Measurements from ENCODE around the gene CAMSAP1. TPM values are rescaled to one million over a fixed set of nuclear protein-coding genes. Genes with fewer than 3 reads are reported as not detected.
"Not testable (repeated sequence)": the region's sequence is repeated elsewhere in the genome, so short reads cannot be mapped to it uniquely, and the experiment has no call there.

Gene CAMSAP1
- 24.5 TPM for polyA plus RNA-seq (ENCODE audit: insufficient read length)

DNA sequence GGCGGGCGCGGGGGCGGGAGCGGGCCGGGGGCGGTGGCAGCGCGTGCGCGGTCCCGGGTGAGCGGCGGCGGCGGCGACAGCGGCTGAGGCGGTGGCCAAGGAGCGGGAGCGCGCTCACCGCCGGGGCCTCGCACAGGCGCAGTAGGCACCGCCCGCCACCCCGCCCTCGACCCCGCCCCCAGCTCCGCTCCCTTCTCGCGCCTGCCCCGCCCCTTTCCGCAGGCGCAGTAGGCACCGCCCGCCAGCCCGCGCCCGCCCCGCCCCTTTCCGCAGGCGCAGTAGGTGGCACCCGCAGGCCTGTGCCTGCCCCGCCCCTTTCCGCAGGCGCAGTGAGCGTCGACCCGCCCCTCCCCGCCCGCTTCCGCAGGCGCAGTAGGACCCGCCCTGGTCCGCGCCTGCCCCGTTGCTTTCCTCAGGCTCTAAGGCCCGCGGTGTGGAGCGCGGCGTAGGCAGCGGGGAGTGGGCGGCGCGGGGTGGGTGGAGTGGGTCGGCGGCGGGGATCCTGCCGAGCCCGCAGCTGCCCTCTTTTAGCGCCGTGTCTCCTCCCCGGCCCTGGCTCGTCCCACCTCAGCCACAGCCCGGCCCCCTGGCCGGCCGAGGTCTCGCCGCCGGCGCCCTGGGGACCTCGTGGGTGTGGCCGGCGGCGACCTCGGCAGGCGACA lies at the start of gene CAMSAP1:
Gene CAMSAP1, minus strand, starts transcription at position 116 of the 662 bp plus-strand sequence. CDS start 387 bp downstream, outside the sequence.
- DNase-seq (ENCODE audit: low read depth) = peak; percentile 61

DNA sequence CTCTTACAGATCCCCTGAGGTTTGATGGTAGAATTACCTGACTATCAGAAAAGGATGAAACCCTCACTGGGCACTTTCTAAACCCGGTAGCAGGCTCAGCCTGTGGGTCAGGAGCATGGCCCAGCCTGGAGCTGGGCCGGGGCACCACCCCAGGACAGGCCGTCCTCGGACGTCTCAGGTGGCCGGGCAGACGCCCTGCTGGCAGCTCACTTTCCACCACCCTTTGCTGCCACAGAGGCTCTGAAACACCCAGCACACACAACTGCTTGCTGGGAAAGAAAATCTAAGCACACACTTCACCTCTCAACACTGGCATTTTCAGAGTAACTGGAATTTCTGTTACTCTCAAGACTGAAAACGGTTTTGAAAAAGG lies 49.4 kb upstream of the CAMSAP1 start:
- DNase-seq (ENCODE audit: low read depth) = no peak

DNA sequence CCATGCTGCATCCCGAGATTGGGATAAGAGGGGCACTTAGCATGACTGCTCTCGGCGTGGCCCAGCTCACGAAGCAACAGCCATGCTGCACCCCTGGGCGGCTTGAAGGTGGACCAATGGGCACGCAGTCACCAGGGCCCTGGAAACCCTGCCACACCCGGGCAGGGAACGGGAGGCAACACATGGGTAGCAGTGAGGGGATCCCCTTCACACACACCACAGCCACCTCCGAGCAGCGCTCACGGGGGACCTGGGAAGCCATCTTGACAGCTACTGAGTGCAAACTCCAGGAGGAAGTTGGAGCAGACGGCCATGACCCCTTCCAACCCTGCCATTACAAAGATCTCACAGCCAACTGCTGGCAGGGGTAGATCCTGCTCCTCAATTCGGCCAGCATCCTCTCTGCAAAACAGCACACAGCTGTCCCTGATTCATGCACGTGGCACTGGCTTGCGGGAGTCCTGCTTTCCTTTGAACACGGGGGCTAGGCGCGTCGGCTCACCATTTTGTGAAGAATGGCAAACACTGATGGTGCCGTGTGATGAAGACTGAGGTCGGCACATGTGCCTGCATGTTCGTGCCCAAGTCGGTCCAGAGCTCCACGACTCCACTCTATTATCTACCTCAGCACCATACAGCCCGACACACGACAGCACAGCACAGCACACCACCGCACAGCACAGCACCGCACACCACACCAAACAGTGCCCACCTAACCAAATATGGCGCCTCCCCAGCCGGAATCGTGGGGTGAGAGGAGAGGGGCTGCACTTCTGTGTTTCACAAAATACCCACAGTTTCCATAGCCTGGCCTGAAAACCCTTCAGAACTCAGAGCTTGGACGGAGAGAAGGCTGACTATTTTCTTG lies 48.8 kb upstream of the CAMSAP1 start:
- no peak for DNase-seq (ENCODE audit: low read depth)

DNA sequence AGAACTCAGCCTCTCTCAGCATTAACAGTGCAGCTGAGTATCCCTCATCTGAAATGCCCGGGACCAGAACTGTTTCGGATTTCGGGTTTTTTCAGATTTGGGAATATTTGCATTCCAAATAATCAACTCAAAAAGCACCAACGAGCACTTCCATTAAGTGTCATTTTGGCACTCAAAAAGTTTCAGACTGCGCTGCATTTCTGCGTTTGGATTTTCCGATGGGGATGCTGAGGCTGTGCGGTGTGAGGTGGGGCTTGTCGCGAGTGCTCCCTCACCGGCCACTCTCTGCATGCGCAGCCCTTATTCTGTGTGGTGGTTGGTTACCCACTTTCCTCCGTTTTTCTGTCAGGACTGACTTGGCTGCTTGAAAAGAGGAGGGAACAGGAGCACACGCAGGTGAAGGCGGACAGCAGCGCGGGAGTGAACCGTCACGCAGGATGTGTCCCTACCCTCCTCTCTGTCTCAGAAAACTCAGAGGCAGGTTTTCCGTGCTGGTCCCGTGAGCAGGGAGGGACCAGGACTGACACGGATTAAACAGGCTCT lies 45.4 kb upstream of the CAMSAP1 start:
- DNase-seq (ENCODE audit: low read depth) = no peak

GRCh38 chr9:135951889-135952663 lies 44.7 kb upstream of the CAMSAP1 start:
- no peak for DNase-seq (ENCODE audit: low read depth)

- DNase-seq (ENCODE audit: low read depth) = not testable (repeated sequence)
Measured at GRCh38 chr9:135951310-135951709, 44.0 kb upstream of the CAMSAP1 start.

DNA sequence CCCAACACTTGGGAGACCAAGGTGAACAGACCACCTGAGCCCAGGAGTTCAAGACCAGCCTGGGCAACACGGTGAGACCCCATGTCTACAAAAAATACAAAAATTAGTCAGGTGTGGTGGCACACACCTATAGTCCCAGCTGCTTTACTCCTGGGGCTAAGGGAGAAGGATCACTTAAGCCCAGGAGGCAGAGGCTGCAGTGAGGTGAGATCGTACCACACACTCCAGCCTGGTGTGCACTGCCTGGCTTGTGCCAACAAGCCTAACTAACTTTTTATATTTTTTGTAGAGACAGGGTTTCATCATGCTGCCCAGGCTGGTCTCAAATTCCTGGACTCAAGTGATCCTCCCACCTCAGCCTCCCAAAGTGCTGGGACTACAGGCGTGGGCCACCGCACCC lies 43.5 kb upstream of the CAMSAP1 start:
- DNase-seq (ENCODE audit: low read depth) = not testable (repeated sequence)

DNA sequence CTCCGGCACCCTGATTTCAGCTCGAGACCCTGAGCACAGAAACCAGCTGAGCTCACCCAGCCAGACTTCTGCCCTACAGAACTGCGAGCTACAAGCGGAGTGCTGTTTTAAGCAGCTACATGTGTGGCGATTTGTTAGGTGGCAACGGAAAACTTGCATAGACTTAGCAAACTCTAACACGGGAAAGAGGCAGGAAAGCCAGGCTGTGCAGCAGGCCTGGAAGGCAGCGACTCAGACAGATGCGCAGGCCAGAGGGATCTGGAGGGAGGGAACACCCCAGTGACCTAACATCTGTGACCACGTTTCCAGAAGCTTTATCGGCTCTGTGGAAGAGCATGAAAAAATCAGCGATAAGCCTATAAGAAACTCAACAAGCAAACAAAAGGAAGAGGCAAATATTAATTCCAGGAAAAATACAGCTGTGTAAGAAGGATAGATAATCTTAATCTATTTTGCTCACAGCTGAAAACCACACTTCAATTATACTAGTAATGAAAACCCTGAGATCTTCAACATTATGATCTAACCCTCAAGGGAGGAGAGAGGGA lies 42.9 kb upstream of the CAMSAP1 start:
- DNase-seq (ENCODE audit: low read depth) = no peak

- no peak for DNase-seq (ENCODE audit: low read depth)
Measured at GRCh38 chr9:135949501-135950134, 42.3 kb upstream of the CAMSAP1 start.

DNA sequence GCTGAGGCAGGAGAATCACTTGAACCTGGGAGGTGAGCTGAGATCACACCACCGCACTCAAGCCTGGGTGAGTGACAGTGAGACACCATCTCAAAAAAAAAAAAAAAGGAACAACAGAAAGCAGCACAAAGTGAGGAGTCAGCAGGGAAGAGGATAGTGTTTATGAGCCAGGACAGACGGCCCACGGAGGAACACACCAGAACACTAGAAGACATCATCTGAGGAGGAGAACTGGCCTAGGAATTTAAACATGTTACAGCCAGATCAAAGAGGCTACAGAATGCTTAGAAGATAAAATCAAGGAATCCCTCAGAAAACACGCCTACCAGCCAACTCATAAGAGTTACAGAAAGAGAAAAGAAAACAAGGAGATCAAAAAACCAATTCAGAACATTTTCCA lies 41.6 kb upstream of the CAMSAP1 start:
- no peak for DNase-seq (ENCODE audit: low read depth)

DNA sequence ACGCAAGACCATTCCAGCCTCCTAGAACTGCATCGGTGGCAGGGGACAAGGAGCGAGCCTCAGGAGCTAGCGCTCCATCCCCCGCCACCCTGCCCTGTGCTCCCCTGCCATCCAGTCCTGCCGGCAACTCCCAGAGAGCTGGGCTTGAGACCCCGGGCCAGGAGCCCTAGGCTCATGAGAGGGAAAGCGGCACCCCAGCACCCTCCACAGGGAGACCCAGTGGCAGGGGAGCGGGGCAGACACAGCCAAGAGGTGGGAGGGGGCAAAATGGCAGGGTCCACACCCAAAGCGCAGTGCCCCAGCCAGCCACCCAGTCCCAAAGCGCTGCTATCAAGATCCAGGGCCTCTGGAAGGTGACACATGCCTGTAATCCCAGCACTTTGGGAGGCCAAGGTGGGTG lies 41.1 kb upstream of the CAMSAP1 start:
- DNase-seq (ENCODE audit: low read depth) = no peak

GRCh38 chr9:135947582-135947981 lies 40.2 kb upstream of the CAMSAP1 start:
- no peak for DNase-seq (ENCODE audit: low read depth)

DNA sequence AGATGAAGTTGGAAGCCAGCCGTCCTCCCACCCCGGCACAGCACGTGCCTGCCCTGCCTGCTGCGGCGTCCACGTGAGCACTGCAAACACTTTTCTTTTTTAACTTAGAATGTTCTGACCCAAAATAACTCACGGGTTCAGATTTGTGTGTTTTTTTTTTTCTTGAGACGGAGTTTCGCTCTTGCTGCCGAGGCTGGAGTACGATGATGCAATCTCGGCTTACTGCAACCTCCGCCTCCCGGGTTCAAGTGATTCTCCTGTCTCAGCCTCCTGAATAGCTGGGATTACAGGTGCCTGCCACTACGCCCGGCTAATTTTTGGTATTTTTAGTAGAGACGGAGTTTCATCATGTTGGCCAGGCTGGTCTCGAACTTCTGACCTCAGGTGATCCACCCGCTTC lies 39.8 kb upstream of the CAMSAP1 start:
- DNase-seq (ENCODE audit: low read depth) = not testable (repeated sequence)

DNA sequence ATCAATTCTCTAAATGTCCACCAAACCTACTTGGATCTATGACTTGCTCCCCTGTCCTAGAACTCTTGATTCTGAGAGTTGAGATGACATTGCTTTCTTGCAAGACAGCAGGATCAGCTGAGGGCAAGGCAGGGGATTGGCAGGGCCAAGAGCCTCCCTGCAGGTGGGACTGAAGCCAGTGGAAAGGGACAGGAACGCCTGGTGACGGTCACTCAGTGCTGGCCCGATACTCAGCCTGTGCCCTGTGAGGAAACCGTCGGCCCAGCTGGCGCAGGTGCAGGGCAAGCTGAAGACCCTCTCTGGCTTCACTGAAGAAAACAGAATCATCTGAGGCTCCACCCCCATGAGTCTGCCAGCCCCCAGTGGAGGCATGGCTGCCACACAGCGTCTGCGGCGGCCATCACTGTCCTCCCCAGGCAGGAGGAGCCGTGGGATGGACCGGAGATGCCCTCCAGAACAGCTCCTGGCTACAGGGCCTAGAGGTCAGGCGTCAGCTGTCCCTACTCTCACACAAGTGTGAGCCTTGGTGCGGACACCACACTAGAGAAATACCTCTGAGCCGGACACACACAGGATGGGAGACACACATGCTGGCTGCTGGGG lies 39.1 kb upstream of the CAMSAP1 start:
- DNase-seq (ENCODE audit: low read depth) = no peak

- no peak for DNase-seq (ENCODE audit: low read depth)
Measured at GRCh38 chr9:135945969-135946368, 38.6 kb upstream of the CAMSAP1 start.

DNA sequence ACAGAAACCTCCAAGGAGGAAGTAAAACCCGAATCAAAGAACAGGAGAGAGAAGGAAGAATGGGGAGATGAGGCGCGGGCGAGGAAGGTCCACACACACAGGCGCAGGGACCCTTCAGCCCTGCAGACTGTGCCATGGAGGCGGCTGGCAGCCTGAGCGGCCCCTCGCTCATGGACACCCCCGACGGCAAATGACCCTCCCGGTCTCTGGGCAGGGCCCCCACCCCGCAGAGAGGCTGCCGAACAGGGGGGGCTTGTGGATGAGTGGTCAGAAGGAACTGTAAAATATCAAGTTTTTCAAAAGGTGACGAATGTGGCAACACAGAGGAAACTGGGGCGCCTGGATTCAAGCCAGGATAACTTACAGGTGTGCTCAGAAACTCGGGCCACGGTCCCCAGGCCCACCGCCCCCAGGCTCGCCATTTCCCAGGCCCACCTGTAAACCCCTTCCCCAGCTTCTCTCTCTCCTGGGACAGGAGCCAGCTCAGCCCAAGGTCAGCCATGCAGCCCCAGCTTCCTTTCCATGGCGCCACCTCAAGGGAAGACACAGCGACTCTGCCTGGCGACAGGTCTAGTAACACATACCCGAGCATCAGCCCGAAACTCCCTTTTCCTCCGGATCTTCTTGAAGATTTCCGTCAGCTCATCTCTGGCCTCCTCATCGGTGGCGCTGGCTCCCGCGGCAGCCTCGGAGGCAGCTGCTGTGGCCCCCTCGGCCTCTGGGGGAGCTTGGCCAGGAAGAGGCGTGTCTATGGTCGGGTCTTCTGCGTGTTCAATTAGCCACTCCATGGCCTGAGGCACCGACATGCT lies 37.3 kb upstream of the CAMSAP1 start:
- DNase-seq (ENCODE audit: low read depth) = no peak

DNA sequence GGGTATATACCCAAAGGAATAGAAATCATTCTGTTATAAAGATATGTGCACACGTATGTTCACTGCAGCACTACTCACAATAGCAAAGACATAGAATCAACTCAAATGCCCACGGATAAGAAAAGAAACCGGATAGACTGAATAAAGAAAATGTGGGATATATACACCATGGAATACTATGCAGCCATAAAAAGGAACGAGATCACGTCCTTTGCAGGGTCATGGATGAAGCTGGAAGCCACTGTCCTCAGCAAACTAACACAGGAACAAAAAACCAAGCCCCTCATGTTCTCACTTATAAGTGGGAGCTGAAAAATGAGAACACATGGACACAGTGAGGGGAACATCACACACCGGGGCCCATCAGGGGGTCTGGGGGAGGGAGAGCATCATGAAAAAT lies 36.3 kb upstream of the CAMSAP1 start:
- not testable (repeated sequence) for DNase-seq (ENCODE audit: low read depth)

DNA sequence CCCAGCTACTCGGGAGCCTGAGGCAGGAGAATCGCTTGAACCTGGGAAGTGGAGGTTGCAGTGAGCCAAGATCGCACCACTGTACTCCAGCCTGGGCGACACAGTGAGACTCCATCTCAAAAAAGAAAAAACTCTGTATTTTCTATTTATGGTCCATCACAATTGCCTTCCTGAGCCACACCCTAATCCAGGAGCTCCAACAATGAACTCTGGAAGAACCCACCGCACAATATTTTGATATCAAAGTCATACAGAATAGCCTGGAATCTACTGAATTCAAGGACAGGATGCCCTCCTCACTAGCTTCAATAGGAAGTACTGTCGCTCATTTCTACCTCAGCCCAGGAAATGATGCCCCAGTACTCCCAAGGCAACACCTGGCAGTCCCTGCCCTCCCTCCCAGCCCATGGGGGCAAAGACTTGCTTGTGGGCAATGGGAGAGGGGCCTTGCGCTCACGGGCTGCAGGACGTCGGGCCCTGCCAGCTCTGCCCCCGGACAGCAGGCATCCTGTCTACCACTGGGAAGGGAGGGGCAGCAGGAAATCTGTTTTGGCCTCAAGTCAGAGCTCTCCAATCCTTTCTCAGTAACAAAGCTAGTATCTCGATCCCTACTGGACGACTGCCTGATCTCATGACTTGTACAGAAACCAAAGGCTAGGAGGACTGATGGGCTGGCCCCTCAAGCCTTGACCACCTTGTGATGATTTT lies 34.1 kb upstream of the CAMSAP1 start:
- no peak for DNase-seq (ENCODE audit: low read depth)

Data from forelimb muscle (tissue), 1 donor.